Measurements from ENCODE around the gene FPR1.

DNA sequence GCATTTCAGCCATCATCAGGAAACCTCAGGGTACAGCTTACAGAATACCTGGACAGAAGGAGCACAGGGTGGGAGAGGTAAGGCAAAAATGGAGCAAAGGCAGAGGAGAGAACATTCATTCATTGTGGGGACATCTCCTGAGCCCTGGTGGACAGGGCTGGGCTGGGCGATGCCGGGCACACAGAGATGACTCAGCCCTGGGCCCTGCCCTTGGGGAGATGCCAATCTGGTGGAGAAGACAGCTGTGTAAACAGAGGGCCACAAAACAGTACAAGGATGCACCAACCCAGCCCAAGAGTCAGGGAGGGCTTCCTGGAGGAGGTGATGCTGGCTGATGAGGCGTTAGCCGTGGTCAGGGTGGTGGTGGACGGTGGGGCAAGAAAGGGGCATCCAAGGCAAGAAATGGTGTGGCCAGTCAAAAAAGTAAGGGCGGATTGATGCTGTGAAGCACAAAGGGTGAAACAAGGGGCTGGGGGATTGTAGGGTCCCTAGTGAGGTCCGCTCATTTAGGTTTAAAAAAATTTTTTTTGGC, 24.3 kb downstream of the FPR1 start:
- TF ChIP-seq POLR2A (IDR thresholded peaks at IDR 0.05; ENCODE audit: low read depth, low read length) (no peak), POLR2AphosphoS5 (IDR thresholded peaks at IDR 0.05; ENCODE audit: low read depth, low read length) (no peak), TAF1 (IDR thresholded peaks at IDR 0.05; ENCODE audit: borderline replicate concordance, low read depth, low read length) (no peak)
